HG03575 (cell line): ENCODE measurements around the gene SPATA32.

Experiments
- ATAC-seq: cut with Tn5 transposase; IDR thresholded peaks from one replicate; pipeline ENCODE4 v1.9.1; 2021; ENCODE audit not compliant: unreplicated experiment, insufficient number of reproducible peaks, low FRiP score; ENCODE audit errors: extremely low read depth

SPATA32 gene

DNA sequence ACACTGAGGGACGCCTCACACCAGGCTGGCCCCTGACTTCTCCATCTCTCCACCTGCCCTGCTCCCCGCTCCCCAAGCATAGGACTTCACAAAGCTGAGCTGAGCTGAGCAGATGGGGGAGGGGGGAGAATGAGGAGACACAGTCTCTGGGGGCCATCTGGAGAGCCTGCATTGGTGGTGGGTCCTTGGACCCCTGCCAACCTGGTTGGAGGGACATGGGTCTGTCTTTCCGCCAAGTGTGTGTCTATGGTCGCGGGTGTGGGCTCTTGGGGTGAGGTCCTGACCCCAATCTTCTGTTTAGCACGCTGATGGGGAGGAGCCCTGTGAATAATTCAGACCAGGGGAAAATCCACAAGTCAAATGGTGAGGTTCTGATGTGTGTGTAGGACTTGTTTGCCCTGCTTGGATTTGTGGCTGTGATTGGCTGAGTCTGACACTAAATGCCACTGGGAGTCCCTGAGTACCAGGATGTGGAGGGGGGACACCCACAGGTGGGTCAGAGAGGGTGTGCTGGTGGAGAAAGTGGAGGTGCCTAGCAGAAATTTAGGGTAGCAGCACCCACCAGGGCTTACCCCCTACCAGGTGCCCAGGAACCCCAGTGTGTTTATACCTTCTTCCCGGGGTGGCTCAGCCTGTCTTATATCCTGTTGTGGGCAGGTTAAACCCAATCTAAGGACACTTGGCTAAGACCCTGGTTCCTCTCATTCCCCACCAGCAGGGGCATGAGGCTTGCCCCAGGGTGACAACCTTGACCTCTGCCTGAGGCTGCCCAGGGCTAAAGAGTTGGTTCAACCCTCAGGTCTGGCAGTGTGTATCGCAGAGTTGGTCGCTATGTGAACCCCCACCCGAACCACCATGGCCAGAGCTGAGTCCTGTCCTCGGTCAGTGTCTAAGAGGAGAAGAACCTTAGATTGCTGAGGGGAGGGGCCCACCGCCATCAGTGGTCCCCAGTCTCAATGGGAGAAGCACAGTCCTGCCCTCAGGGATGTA lies 38.1 kb downstream of the SPATA32 start:
- ATAC-seq = no peak

- ATAC-seq = no peak
These were observed 38.8 kb downstream of the SPATA32 start for GRCh38 chr17:45222996-45223538.

DNA sequence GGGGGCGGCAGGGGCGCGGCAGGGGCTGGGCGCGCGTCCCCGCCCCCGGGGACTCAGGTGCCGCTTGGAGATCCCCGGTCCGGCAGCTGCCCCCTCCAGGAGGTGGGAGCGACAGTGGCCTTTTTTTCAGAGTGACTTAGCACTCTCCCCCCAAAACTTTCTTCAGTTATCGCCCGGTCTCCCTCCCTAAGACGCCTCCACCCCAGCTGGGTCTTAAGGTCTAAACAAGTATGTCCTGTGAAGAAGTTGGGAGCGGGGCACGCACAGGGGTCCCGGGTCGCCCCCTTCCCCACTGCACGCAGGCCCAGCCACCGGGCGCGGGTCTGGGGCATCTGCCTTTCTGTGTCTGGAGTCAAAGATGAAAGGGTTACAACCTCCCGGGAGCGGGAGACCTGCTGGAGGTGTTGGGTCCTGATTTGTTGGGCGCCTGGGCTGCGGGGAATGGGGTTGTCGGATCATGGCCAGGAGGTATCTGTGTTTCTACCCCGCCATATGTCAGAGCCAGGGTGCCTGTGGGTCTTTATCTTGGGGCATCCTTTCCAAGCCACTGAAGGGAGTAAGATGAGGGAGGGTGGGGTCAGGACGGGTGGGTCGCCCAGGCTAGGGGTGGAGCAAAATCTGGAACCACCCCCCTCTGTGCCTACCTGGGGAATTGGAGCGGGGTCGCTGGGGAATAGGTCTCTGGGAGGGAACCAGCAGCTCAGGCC lies 39.5 kb downstream of the SPATA32 start:
- no peak for ATAC-seq

- no peak for ATAC-seq
These were observed 39.9 kb downstream of the SPATA32 start for GRCh38 chr17:45222014-45222288.

DNA sequence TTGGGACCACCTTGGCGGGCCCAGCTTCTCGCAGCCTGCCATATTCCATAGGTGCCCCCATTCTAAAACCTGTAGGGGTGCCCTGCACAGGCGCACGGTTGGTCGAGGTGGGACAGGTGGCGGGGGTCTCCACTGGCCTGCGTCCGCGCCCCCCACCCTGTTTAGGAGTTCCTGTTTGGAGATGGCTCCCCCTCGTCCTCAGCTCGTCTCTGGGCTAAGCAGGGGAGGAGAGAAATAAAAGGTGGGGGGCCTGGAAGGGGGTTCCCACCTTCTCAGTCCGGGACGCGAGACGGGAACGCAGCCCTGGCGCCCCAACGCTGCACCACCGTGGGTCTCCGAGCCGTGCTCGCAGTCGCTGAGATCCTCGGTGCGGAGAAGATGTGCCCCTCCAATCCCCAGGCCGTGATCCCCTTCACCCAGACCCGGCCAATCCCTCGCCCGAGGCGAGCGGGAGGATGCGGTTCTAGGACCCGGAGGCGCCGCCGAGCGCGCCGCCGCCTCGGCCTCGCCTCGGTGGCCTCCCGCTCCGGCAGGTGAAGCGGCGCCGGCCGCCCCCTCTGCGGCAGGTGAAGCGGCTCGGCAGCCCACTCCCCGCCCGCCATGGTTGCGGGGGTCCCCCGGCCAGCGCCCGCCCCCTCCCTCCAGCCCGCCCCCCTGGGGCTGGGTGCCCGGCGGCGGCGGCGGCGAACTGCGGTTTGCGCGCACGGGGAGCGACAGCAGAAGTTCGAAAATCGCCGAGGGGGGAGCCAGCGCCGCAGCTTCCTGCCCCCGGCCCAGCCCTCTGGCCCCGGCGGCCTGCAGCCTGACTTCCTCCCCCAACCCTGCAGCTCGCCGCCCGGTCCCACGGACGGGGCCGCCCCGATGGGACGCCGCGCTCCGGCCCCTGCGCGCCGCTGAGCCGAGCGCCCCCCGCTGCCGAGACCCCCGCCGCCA lies 40.5 kb downstream of the SPATA32 start, which contains the start of gene FMNL1:
Gene FMNL1 (plus strand): TSS at position 805 of the 933 bp plus-strand sequence. CDS start 240 bp downstream, outside the sequence.
- no peak for ATAC-seq

- no peak for ATAC-seq
These were observed 41.8 kb downstream of the SPATA32 start for GRCh38 chr17:45220079-45220478.

DNA sequence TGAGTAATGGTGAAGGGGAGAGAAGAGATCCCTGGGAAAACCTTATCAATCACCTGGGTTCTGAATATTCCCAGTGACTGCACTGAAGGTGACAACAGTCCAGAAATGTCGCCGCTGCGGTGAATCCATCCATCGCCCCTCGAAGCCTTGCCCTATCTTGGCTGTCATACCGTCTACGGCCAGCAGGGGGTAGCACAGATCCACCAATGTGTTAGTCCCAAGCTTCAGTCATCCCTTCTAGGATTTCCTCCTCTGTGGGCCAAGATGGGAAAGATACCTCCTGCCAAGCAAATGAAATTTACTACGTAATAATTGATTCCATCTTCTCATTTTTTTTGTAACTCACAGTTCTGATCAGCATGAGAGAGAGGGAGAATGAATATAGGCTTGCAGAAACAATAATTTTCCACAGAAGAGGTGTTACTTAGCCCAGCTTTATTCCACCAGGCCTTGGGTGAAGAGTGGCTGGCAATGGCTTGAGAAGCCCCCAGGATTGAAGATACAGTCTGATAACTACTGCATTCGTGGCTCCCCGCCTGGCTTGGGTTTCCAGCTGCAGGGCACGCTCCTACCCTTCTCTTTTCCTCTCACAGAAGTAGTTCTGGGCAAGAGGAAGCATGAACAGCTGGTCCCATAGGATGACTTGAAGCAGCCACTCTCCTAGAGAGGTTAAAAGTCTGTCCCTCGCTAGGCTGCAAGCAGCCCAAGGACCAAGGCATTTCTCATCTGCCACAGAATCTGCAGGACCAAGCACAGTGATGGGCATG lies 42.8 kb downstream of the SPATA32 start:
- ATAC-seq = no peak
